ENCODE measurements around the gene TRMT44.
"Not testable (repeated sequence)": the region's sequence is repeated elsewhere in the genome, so short reads cannot be mapped to it uniquely, and the experiment has no call there.

TRMT44 gene

GRCh38 chr4:8407756-8408155, 32.8 kb upstream of the TRMT44 start:
- DNase-seq = no peak

GRCh38 chr4:8409264-8410065, 31.1 kb upstream of the TRMT44 start:
- DNase-seq = peak; percentile 86 to 90

GRCh38 chr4:8410066-8410625, 30.4 kb upstream of the TRMT44 start:
- no peak for DNase-seq

- DNase-seq = no peak
Observed at GRCh38 chr4:8410641-8411271, 29.8 kb upstream of the TRMT44 start.

GRCh38 chr4:8411351-8412180, 29.0 kb upstream of the TRMT44 start:
- DNase-seq = no peak

GRCh38 chr4:8412288-8412687, 28.3 kb upstream of the TRMT44 start:
- DNase-seq = no peak

GRCh38 chr4:8414377-8414776, 26.2 kb upstream of the TRMT44 start:
- peak in 1 of 2 donors; percentile 39 for DNase-seq

- DNase-seq = no peak
Observed at GRCh38 chr4:8417071-8417614, 23.4 kb upstream of the TRMT44 start.

- peak; percentile 18 to 63 for DNase-seq
Observed at GRCh38 chr4:8419222-8420041, 21.1 kb upstream of the TRMT44 start.

GRCh38 chr4:8420151-8420550, 20.4 kb upstream of the TRMT44 start:
- not testable (repeated sequence) for DNase-seq

GRCh38 chr4:8422327-8422726, 18.2 kb upstream of the TRMT44 start:
- no peak for DNase-seq

GRCh38 chr4:8422786-8423185, 17.8 kb upstream of the TRMT44 start:
- no peak for DNase-seq

GRCh38 chr4:8427262-8427661, 13.3 kb upstream of the TRMT44 start:
- no peak for DNase-seq

GRCh38 chr4:8427761-8428287, 12.8 kb upstream of the TRMT44 start:
- peak in 1 of 2 donors; percentile 31 for DNase-seq

- peak; percentile 90 to 94 for DNase-seq
Observed at GRCh38 chr4:8428288-8429097, 12.1 kb upstream of the TRMT44 start.

GRCh38 chr4:8431553-8431952, 9.0 kb upstream of the TRMT44 start:
- no peak for DNase-seq

- no peak for DNase-seq
Observed at GRCh38 chr4:8433136-8433535, 7.4 kb upstream of the TRMT44 start.

GRCh38 chr4:8434251-8435073, 6.1 kb upstream of the TRMT44 start:
- no peak for DNase-seq

- peak; percentile 25 to 50 for DNase-seq
Observed at GRCh38 chr4:8435656-8436121, 4.9 kb upstream of the TRMT44 start.

GRCh38 chr4:8437281-8437680, 3.3 kb upstream of the TRMT44 start:
- DNase-seq = no peak

Measured in CD4-positive, alpha-beta T cell treated with Interleukin-4 for 1 hour (primary cell).